Esophagus (tissue), 2 donors: Measurements from ENCODE around the gene FBN3. TPM values are rescaled to one million over a fixed set of nuclear protein-coding genes. Genes with fewer than 3 reads are reported as not detected.
"Not testable (repeated sequence)": the region's sequence is repeated elsewhere in the genome, so short reads cannot be mapped to it uniquely, and the experiment has no call there.

ENCODE experiments used
- H3K27ac ChIP-seq, 2 donors: one replicate each; pipeline ENCODE4 v1.5.1; 2013; ENCODE audit warnings: low read depth in 2 of 2, mild to moderate bottlenecking in 2 of 2, inconsistent platforms in 1 of 2, low read length in 1 of 2, moderate library complexity in 1 of 2
- H3K27me3 ChIP-seq, 2 donors: one replicate each; pipeline ENCODE4 v1.6.1; 2013; ENCODE audit warnings: low read length in 2 of 2, control low read depth in 1 of 2, mild to moderate bottlenecking in 1 of 2; ENCODE audit not compliant: insufficient read depth in 2 of 2, control insufficient read depth in 1 of 2
- H3K36me3 ChIP-seq, 2 donors: one replicate each; pipeline ENCODE4 v1.6.1; 2013; ENCODE audit warnings: low read length in 1 of 2; ENCODE audit not compliant: control insufficient read depth in 2 of 2, insufficient read depth in 2 of 2
- H3K4me1 ChIP-seq, 2 donors: one replicate each; pipeline ENCODE4 v1.6.1; 2013; ENCODE audit warnings: low read length in 1 of 2; ENCODE audit not compliant: control insufficient read depth in 2 of 2, insufficient read depth in 2 of 2
- H3K4me3 ChIP-seq, 2 donors: one replicate each; pipeline ENCODE4 v1.5.1; 2013; ENCODE audit warnings: low read length in 2 of 2, mild to moderate bottlenecking in 2 of 2, low read depth in 1 of 2, moderate library complexity in 1 of 2
- H3K9me3 ChIP-seq, 2 donors: one replicate each; pipeline ENCODE4 v1.6.1; 2013; ENCODE audit warnings: mild to moderate bottlenecking in 2 of 2, low read depth in 1 of 2, low read length in 1 of 2, moderate library complexity in 1 of 2; ENCODE audit not compliant: control insufficient read depth in 2 of 2, insufficient read depth in 1 of 2
- WGBS, 2 donors: extraction: QIAGEN DNeasy Blood & Tissue Kit; methylation state at CpG; one replicate each; pipeline ENCODE4 v1.1.7; 2013; 5-methylcytosine and 5-hydroxymethylcytosine counted together
- polyA plus RNA-seq, 2 donors: library from polyadenylated mRNA; stranded (reverse); fragments of 200-250 nt; gene quantifications; one replicate each; pipeline ENCODE4 v1.2.3, GENCODE V29; 2013
- donor health status: healthy with polysubstance abuse.
- donor health status: Bipolar disorder and iron deficiency.

The FBN3 gene
- polyA plus RNA-seq, 2 donors, result under 0.01 to 0.02 TPM

DNA sequence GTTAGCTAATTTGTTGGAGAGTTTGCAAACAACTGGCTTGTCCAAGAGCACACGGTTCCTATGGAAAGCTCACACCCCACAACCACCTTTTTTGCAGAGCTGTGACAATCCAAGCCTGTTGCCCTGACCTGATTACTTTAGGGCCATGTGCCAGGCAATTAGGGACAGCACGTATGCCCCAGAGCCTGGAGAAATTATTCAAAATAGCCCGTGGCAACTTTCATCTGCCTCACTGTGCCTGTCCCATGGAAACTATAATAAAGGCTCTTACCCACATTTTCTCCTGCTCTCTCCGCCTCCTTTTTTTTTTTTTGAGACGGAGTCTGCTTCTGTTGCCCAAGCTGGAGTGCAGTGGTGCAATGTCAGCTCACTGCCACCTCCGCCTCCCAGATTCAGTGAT lies 18.6 kb upstream of the FBN3 start:
- 52 to 59% methylated on average over 6 of the region's 6 CpGs for WGBS, 2 donors
- H3K27ac ChIP-seq, result no peak overlapping the region
- H3K4me1 ChIP-seq, result no peaks in the 10 kb centered on the region
- no peak overlapping the region for H3K4me3 ChIP-seq
- H3K9me3 ChIP-seq, result no peaks in the 10 kb centered on the region
- no peaks in the 10 kb centered on the region for H3K27me3 ChIP-seq
- H3K36me3 ChIP-seq, result no peaks in the 10 kb centered on the region

DNA sequence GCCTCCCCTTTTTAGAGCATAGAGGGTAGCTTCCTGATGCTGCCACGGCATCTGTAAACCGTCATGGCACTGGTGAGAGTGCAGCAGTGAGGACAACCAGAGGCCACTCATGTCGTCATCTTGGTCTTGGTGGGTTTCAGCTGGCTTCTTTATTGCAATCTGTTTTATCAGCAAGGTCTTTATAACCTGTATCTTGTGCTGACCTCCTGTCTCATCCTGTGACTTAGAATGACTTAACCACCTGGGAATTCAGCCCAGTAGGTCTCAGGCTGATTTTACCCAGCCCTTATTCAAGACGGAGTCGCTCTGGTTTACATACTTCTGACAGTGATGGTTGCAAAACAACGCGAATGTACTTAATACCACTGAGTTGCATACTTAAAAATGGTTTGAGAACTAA lies 14.4 kb upstream of the FBN3 start:
- Histone ChIP-seq H3K9me3 (no peaks in the 10 kb centered on the region), H3K27ac (no peak overlapping the region), H3K4me3 (no peak overlapping the region), H3K36me3 (no peaks in the 10 kb centered on the region), H3K4me1 (no peaks in the 10 kb centered on the region), H3K27me3 (no peaks in the 10 kb centered on the region)
- WGBS, 2 donors, result 54 to 62% methylated on average over 7 of the region's 7 CpGs

DNA sequence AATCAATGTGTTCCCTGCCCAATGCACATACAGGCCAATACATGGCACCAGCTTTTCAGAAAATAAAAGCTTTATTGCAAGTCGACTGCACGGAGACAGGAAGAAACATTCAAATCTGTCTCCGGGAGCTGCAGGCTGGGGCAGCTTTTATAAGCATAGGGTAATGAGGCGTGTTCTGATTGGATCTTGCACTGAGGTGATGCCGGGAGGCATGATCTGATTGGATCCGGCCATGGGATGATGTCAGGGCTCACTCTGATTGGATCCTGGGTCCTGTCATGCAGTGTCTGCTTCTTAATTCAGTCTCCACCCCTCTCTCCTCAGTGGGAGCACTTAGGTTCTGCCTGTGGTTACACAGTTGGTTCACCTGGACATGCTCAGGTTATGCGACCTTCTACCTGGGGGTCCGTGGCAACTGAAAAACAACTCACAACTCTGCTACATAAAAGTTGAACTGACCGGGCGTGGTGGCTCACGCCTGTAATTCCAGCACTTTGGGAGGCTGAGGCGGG lies 11.8 kb upstream of the FBN3 start:
- Histone ChIP-seq H3K4me3 (no peak overlapping the region), H3K36me3 (no peaks in the 10 kb centered on the region), H3K9me3 (no peaks in the 10 kb centered on the region), H3K27me3 (no peaks in the 10 kb centered on the region), H3K4me1 (no peaks in the 10 kb centered on the region), H3K27ac (no peak overlapping the region)
- WGBS, 2 donors, result 61 to 64% methylated on average over 11 to 12 of the region's 12 CpGs

DNA sequence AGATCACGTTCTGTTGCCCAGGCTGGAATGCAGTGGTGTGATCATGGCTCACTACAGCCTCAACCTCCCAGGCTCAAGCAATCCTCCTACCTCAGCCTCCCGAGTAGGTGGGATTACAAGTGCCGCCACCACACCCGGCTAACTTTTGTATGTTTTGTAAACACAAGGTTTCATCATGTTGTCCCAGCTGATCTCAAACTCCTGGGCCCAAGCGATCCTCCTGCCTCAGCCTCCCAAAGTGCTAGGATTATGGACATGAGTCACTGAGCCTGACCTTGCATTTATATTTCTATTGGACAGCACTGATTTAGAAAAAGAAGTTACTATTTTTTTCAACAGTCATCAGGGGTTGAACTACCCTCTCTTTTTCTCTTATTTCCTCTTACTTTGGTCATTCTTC lies 9.9 kb upstream of the FBN3 start:
- not testable (repeated sequence) for H3K36me3 ChIP-seq, H3K9me3 ChIP-seq, H3K27me3 ChIP-seq, H3K4me3 ChIP-seq, H3K4me1 ChIP-seq, H3K27ac ChIP-seq
- WGBS, 2 donors, result 80 to 81% methylated on average over 5 of the region's 5 CpGs

DNA sequence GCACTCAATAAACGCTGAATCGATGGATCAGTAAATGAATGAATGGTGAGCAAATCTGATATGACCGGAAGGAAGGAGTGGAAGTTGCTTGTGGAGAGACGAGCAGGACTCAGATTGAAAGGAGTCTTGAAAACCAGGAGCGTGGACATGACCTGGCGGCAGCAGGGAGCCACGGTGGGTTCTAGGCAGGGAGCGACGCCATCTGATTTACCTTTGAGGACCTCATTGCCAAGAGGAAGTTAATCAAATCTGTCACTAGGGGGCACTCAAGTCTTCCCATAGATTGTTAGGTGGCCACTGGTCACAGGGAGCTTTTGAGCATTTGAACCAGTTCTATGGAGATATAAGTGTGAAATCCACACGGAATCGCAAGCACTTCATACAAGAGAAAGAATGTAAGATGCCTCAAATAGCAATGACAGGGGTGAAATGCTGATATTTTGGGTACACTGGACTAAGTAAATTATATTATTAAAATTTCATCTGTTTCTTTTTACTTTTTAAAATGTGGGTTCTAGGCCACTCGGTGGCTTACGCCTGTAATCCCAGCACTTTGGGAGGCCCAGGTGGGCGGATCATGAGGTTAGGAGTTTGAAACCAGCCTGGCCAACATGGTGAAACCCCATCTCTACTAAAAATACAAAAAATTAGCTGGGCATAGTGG lies 9.2 kb upstream of the FBN3 start:
- H3K27ac ChIP-seq, result no peak overlapping the region
- H3K4me3 ChIP-seq, result no peak overlapping the region
- H3K9me3 ChIP-seq, result no peaks in the 10 kb centered on the region
- H3K4me1 ChIP-seq, result peaks cover 4 to 7% of the 10 kb centered on the region in 2 donors
- H3K27me3 ChIP-seq, result no peaks in the 10 kb centered on the region
- no peaks in the 10 kb centered on the region for H3K36me3 ChIP-seq
- WGBS, 2 donors, result 42 to 44% methylated on average over 14 of the region's 14 CpGs

DNA sequence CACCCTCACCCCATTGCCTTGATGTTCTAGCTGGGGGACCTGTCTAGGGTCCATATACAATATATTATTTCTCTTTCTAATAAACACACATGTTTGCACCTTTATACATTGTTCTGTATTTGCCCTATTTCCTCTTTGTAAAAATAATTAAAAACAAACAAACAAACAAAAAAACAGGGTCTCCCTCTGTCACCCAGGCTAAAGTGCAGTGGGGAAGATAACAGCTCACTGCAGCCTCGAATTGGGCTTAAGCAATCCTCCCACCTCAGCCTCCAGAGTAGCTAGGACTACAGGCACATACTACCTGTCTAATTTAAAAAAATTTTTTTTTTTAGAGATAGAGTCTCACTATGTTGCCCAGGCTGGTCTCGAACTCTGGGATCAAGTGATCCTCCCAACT lies 5.9 kb upstream of the FBN3 start:
- Histone ChIP-seq H3K27ac (no peak overlapping the region), H3K9me3 (peaks cover 0 to 2% of the 10 kb centered on the region in 2 donors), H3K4me3 (no peak overlapping the region), H3K4me1 (peaks cover 4 to 7% of the 10 kb centered on the region in 2 donors), H3K27me3 (no peaks in the 10 kb centered on the region), H3K36me3 (no peaks in the 10 kb centered on the region)
- WGBS, 2 donors, result 54 to 67% methylated on average over 2 of the region's 2 CpGs

DNA sequence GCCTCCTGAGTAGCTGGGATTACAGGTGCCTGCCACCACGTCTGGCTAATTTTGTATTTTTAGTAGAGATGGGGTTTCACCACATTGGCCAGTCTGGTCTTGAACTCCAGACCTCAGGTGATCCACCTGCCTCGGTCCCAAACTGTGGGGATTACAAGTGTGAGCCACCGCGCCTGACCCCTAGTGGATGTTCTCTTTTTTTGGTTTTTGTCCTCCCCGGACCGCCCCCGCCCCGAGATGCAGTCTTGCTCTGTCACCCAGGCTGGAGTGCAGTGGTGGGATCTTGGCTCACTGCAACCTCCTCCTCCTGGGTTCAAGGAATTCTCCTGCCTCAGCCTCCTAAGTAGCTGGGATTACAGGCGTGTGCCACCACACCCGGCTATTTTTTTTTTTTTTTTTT lies 4.6 kb upstream of the FBN3 start:
- H3K27me3 ChIP-seq, H3K36me3 ChIP-seq, H3K27ac ChIP-seq, H3K4me3 ChIP-seq, H3K4me1 ChIP-seq, H3K9me3 ChIP-seq: not testable (repeated sequence)
- 44 to 50% methylated on average over 10 of the region's 10 CpGs for WGBS, 2 donors

DNA sequence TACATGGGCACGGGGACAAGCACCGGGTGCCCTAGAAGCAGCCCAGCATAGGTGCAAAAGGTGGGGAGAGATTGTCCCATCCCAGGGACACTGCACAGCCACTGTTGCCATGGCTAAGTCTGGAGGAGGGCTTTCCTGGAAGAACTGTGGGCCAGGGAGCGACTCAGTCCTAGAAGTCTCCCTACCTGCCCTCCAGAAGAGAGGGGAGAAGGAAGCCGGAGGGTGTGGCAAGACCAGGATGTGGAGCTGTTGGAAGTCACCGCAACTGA lies 2.3 kb upstream of the FBN3 start:
- Histone ChIP-seq H3K27me3 (peaks cover 0 to 11% of the 10 kb centered on the region in 2 donors), H3K4me1 (peaks cover 6 to 10% of the 10 kb centered on the region in 2 donors), H3K36me3 (no peaks in the 10 kb centered on the region), H3K9me3 (peaks cover 0 to 2% of the 10 kb centered on the region in 2 donors), H3K27ac (no peak overlapping the region), H3K4me3 (no peak overlapping the region)
- whole genome bisulfite sequencing, 2 donors, result 30 to 41% methylated on average over 5 of the region's 5 CpGs

DNA sequence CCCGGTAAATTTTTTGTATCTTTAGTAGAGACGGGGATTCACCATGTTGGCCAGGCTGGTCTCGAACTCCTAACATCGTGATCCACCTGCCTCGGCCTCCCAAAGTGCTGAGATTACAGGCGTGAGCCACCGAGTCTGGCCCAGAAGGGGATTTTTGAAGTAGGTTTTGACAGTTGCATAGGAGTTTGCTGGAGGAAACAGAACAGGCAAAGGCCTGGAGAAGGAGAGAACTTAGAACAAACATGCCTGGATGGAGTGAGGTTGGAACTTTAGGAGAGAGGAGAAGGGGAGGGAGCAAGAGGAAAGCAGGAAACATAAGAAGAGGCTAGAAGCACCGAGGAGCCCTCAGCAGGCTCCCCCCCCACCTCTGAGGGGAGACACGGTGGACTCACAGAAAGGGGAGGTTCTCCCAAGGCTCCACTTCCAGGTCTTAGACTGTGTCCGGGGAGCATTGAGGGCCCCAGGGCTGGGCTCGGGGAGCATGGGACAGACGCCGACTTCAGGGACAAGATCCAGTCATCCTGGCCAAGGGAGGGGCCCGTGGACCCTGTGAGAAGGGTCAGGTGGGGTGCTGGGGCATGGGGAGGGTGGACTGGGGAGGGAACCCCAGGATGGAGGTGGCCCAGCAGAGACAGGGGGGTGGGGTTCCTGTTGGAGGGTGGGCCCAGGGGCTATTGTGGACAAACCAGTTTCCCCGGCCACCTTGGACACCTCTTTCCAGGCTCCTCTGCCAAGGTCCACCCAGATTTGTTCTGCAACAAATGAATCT lies 1.8 kb upstream of the FBN3 start:
- Histone ChIP-seq H3K9me3 (peaks cover 0 to 2% of the 10 kb centered on the region in 2 donors), H3K36me3 (no peaks in the 10 kb centered on the region), H3K27ac (no peak overlapping the region), H3K4me3 (no peak overlapping the region), H3K27me3 (peaks cover 0 to 11% of the 10 kb centered on the region in 2 donors), H3K4me1 (peaks cover 6 to 10% of the 10 kb centered on the region in 2 donors)
- WGBS, 2 donors, result 72 to 77% methylated on average over 15 of the region's 15 CpGs
